Body of pancreas (tissue), 4 donors: ENCODE results near the gene ZFP62. TPM values are rescaled to one million over a fixed set of nuclear protein-coding genes. Genes with fewer than 3 reads are reported as not detected.

Experiments
- ATAC-seq: fragments of 150-250 bp; one replicate; pipeline ENCODE4 v1.9.1; 2016
- DNase-seq, 4 donors: peaks; one replicate each; pipeline ENCODE4 v3.0.0-alpha.2; 2019
- H3K27ac ChIP-seq, 4 donors: fragments of 200-600 bp; sonication (generic); 1 replicate in 3 of 4; 2 replicates in 1 of 4; pipeline versions ENCODE4 v1.5.1 to v1.6.1; 2016 to 2019; ENCODE audit warnings: mild to moderate bottlenecking in 1 of 4, mixed read lengths in 1 of 4, moderate library complexity in 1 of 4
- H3K27me3 ChIP-seq, 2 donors: fragments of 200-600 bp; sonication (generic); one replicate each; pipeline ENCODE4 v1.6.0; 2016; ENCODE audit warnings: mild to moderate bottlenecking in 1 of 2
- H3K36me3 ChIP-seq, 2 donors: fragments of 200-600 bp; sonication (generic); replicated peaks in 1 of 2; 2 replicates each; pipeline ENCODE4 v1.5.1; 2016; ENCODE audit warnings: low read depth in 2 of 2; ENCODE audit not compliant: insufficient read depth in 1 of 2
- H3K4me1 ChIP-seq: fragments of 200-600 bp; sonication (generic); one replicate; pipeline ENCODE4 v1.6.0; 2016
- H3K4me3 ChIP-seq, 2 donors: fragments of 200-600 bp; sonication (generic); 1 replicate in 1 of 2; 2 replicates in 1 of 2; pipeline ENCODE4 v1.5.1; 2016 to 2019
- H3K9me3 ChIP-seq, 3 donors: fragments of 200-600 bp; sonication (generic); 1 replicate in 2 of 3; 2 replicates in 1 of 3; pipeline ENCODE4 v1.5.1; 2016
- POLR2A ChIP-seq, 3 donors: fragments of 450-650 bp; IDR thresholded peaks; one replicate each; pipeline ENCODE4 v1.6.1; 2016; ENCODE audit warnings: antibody characterized with exemption in 3 of 3, mild to moderate bottlenecking in 2 of 3
- WGBS, 2 donors: methylation state at CpG; one replicate each; pipeline ENCODE4 v1.1.5; 2017; 5-methylcytosine and 5-hydroxymethylcytosine counted together
- intact Hi-C: fragments of 100-400 bp; cut with DNase I; formaldehyde crosslinking; loops from one replicate; pipeline ENCODE4 v1.15.1; 2023
- total RNA-seq, 2 donors: library from RNA; depleted of rRNA; stranded (reverse); fragments of >200 nt; gene quantifications; one replicate each; pipeline ENCODE4 v1.1.0, GENCODE V29; 2016
- TF ChIP-seq, protein P1 (sequence below), 7 experiments: fragments of 450-650 bp in 4 of 7; fragments of 200-600 bp in 3 of 7; sonication (generic) in 3 of 7; IDR thresholded peaks; one replicate each; pipeline ENCODE4 v1.5.1; 2016 to 2019; ENCODE audit warnings: antibody characterized with exemption in 7 of 7

Gene ZFP62
- total RNA-seq, 2 donors from 2014 or later = 17.1 to 24.6 TPM

DNA sequence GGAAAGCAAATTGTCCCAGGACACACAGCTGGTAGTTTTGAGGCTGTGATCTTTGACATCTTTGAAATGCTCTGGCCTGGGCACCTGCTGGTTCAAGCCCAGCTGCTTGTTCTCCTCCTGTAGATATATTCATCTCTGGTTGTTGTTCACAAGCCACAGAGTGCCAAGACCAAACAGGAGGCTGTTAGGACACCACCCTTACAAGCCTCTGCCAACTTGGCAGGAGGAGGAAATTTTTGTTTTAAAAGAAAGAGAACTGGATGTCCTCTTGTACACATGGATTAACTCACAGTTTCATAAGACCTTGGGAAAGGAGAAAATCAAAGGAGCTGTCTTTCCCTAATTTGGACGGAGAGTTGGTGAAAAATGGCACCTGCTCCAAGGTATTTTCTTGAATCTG is 8.5 kb upstream of the ZFP62 start:
- Histone ChIP-seq H3K4me1 (peaks cover 47% of the 10 kb centered on the region), H3K9me3 (no peaks in the 10 kb centered on the region), H3K36me3 (no peaks in the 10 kb centered on the region), H3K4me3 (no peak overlapping the region), H3K27ac (peak overlapping the region in 3 of 4 donors; percentile 38 to 57 (median 49)), H3K27me3 (no peaks in the 10 kb centered on the region)
- intact Hi-C loops = loop anchor here (10.0 kb wide), 1 partner anchor 285 kb away; no protein-coding TSS in a partner anchor
- 17 to 20% methylated on average over 1 of the region's 1 CpG for WGBS, 2 donors
- TF ChIP-seq, protein P1, sequence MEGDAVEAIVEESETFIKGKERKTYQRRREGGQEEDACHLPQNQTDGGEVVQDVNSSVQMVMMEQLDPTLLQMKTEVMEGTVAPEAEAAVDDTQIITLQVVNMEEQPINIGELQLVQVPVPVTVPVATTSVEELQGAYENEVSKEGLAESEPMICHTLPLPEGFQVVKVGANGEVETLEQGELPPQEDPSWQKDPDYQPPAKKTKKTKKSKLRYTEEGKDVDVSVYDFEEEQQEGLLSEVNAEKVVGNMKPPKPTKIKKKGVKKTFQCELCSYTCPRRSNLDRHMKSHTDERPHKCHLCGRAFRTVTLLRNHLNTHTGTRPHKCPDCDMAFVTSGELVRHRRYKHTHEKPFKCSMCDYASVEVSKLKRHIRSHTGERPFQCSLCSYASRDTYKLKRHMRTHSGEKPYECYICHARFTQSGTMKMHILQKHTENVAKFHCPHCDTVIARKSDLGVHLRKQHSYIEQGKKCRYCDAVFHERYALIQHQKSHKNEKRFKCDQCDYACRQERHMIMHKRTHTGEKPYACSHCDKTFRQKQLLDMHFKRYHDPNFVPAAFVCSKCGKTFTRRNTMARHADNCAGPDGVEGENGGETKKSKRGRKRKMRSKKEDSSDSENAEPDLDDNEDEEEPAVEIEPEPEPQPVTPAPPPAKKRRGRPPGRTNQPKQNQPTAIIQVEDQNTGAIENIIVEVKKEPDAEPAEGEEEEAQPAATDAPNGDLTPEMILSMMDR (IDR thresholded peaks at IDR 0.05) = no peak
- no peak for TF ChIP-seq POLR2A (IDR thresholded peaks at IDR 0.05)
- DNase-seq = peak; percentile 73 to 86 (median 80)
- ATAC-seq = peak; percentile 88

DNA sequence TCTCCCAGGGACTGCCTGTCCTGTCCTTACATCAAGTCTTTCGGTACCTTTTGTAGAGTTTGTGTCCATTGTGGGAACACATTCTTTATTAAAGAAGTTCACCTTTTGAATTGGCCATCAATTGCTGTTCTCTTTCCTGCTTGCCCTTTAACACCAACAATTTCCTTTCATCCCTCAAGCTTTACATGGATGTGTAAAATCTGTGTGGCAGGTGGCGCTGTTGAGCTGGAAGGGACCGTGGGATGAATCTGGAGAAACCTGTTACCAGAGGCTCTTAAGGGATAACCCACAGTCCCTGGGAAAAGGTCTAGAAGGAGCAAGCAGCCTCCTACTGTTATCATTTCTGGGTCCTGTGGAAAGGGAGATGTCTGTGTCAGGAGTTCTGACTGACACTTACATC is 7.9 kb upstream of the ZFP62 start:
- Histone ChIP-seq H3K27ac (peak overlapping the region in 3 of 4 donors; percentile 38 to 57 (median 49)), H3K27me3 (no peaks in the 10 kb centered on the region), H3K4me3 (no peak overlapping the region), H3K36me3 (no peaks in the 10 kb centered on the region), H3K4me1 (peaks cover 41% of the 10 kb centered on the region), H3K9me3 (no peaks in the 10 kb centered on the region)
- TF ChIP-seq POLR2A (IDR thresholded peaks at IDR 0.05) = no peak
- TF ChIP-seq, protein P1 (IDR thresholded peaks at IDR 0.05) = peak; percentile 70 to 93 (median 88)
- WGBS, 2 donors = 3 to 5% methylated on average over 3 of the region's 3 CpGs
- intact Hi-C loops = loop anchor here (10.0 kb wide), 1 partner anchor 286 kb away; no protein-coding TSS in a partner anchor
- DNase-seq = peak; percentile 89 to 96 (median 92)
- ATAC-seq = peak; percentile 78

DNA sequence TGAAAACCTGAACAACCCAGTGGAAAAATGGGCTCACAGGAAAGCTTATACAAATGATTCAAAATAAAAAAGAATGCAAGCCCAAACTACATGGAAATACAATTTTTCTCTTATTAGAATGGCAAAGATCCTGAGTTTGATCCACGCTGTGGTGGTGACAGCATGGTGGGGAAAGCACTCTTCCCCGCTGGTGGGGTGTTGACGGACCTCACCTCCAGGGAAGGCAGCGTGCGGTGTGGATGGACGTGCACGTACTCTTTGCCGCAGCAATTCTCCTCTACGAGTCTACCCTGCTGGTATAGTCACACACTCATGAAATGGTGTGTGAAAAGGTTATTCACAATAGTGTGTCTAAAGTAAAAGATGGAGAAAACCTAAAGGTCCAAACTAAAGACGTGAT is 5.9 kb upstream of the ZFP62 start:
- no peaks in the 10 kb centered on the region for H3K27me3 ChIP-seq
- intact Hi-C loops = loop anchor here (10.0 kb wide), 1 partner anchor 288 kb away; no protein-coding TSS in a partner anchor
- H3K4me3 ChIP-seq = no peak overlapping the region
- DNase-seq = no peak
- H3K36me3 ChIP-seq = no peaks in the 10 kb centered on the region
- H3K4me1 ChIP-seq = peaks cover 31% of the 10 kb centered on the region
- 86 to 87% methylated on average over 10 of the region's 10 CpGs for WGBS, 2 donors
- ATAC-seq = no peak
- H3K27ac ChIP-seq = peak overlapping the region in 1 of 4 donors; percentile 56
- TF ChIP-seq, protein P1 (IDR thresholded peaks at IDR 0.05) = no peak
- no peak for TF ChIP-seq POLR2A (IDR thresholded peaks at IDR 0.05)
- H3K9me3 ChIP-seq = no peaks in the 10 kb centered on the region

DNA sequence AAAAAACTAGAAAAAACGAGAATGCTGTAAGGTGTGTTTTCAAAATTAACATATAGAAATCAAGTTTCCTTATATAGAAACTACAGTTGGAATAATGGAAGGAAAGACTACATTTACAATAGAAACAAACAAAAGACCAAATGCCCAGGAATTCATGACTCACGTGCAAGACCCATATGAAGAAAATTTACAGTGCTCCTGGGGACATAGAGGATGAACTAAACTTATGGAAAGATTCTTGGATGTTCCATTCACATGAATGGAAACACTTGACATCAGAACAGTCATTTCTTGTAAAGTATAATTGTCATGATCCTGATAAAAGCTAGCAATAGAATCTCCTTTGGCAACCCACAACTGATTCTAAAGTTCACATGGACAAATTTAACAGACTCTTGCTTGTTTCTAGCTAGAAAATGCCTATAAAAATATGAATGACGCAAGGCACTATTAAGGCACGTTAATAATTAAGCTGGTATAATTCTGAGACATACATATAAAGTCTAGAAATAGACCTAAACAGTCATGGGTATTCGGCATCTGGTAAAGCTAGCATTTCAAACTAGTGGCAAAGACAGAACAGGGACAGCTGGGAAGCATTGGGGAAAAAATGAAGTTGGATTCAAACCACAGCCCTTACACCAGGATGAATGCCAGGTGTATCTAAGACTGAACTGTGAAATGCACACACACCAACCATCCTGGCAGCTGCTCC is 5.1 kb upstream of the ZFP62 start:
- ATAC-seq (no peak), DNase-seq (peak in 1 of 4 donors; percentile 41)
- intact Hi-C loops = loop anchor here (10.0 kb wide), 1 partner anchor 289 kb away; no protein-coding TSS in a partner anchor
- Histone ChIP-seq H3K27ac (peak overlapping the region; percentile 56 to 64 (median 58)), H3K36me3 (no peaks in the 10 kb centered on the region), H3K9me3 (no peaks in the 10 kb centered on the region), H3K4me1 (peaks cover 31% of the 10 kb centered on the region), H3K4me3 (no peak overlapping the region), H3K27me3 (no peaks in the 10 kb centered on the region)
- TF ChIP-seq, protein P1 (IDR thresholded peaks at IDR 0.05) = no peak
- no peak for TF ChIP-seq POLR2A (IDR thresholded peaks at IDR 0.05)
- 26 to 30% methylated on average over 5 of the region's 5 CpGs for WGBS, 2 donors
